GM10266 (cell line): ENCODE results near the gene ARHGDIG.

Experiments used
- DNase-seq: peaks from one replicate; pipeline ENCODE4 v3.0.0; 2012; ENCODE audit errors: extremely low spot score
- TF ChIP-seq, protein P1 (sequence below): IDR thresholded peaks from 2 replicates; pipeline ENCODE4 v1.5.1; 2012; ENCODE audit warnings: mild to moderate bottlenecking, low read depth; ENCODE audit not compliant: control insufficient read depth, insufficient read depth; ENCODE audit errors: missing control alignments

ARHGDIG gene

DNA sequence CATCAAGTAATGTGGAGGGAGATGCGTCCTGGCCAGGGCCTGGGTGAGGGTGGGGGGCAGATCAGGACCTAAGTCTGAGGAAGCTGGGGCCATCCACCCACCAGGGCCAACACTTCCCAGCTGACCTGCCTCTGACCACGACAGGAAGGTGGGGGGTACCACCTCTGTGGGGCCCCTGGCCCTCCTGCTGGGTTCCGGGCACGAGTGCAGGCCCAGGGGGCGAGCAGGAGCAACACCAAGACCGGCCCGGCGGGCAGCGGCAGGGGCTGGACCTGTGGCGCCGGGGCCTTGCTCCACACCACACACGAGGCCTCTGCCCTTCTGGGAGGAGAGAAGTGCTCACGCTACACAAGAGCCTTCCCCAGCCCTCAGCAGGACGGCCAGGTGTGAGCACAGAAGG, 15.9 kb downstream of the ARHGDIG start:
- TF ChIP-seq, protein P1, sequence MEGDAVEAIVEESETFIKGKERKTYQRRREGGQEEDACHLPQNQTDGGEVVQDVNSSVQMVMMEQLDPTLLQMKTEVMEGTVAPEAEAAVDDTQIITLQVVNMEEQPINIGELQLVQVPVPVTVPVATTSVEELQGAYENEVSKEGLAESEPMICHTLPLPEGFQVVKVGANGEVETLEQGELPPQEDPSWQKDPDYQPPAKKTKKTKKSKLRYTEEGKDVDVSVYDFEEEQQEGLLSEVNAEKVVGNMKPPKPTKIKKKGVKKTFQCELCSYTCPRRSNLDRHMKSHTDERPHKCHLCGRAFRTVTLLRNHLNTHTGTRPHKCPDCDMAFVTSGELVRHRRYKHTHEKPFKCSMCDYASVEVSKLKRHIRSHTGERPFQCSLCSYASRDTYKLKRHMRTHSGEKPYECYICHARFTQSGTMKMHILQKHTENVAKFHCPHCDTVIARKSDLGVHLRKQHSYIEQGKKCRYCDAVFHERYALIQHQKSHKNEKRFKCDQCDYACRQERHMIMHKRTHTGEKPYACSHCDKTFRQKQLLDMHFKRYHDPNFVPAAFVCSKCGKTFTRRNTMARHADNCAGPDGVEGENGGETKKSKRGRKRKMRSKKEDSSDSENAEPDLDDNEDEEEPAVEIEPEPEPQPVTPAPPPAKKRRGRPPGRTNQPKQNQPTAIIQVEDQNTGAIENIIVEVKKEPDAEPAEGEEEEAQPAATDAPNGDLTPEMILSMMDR = no peak
- DNase-seq = no peak

DNA sequence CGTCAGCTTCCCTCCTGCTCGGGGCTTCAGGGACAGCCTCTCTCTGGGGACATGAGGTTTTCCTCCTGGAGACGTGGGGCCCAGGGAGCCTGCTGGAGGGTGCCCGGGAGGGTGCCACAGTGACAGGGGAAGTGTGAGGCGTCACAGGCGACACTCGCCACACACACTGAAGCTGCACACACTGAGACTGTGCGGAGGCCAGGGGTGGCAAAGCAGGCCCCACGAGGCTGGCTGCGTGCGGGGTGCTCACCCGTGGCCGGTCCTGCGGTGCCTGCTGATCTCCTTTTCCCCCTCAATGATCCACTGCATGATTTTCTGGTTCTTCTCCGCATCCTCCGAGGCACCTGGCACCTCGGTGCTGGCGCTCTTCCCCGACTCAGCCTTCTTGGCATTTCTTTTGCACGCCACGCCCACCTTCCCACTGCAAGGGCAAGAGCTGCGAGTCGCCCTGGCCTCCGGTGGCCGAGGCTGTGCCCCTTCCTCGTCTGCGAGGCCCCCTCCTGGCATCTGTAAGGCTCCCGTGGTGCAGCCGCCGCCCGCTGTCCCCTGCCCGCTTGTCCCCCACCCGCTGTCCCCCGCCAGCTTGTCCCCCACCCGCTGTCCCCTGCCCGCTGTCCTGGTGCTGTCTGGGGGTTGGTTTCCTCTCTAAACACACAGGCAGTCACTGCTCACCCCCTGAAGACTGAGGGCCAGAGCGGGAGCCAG, 16.6 kb downstream of the ARHGDIG start:
- DNase-seq = no peak
- TF ChIP-seq, protein P1 = no peak

DNA sequence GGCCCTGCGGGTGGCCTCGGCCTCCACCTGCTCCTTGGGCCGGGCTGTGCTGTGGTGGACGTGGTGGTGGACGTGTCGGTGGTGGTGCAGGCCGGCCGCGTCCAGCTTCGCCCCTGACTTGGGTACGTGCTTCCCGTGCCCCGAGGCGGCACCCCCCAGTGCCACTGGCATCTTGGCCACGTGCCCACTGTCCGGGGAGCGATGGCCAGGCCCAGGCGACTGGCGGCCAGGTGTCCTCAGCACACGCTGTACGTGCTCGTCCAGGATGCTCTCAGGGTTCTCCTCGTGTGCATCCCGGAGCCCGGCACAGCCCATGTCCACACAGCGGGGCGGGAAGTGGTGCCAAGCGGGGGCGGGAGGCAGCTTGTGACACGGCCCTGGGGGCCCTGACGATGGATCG, 17.4 kb downstream of the ARHGDIG start:
- TF ChIP-seq, protein P1 = no peak
- DNase-seq = no peak

DNA sequence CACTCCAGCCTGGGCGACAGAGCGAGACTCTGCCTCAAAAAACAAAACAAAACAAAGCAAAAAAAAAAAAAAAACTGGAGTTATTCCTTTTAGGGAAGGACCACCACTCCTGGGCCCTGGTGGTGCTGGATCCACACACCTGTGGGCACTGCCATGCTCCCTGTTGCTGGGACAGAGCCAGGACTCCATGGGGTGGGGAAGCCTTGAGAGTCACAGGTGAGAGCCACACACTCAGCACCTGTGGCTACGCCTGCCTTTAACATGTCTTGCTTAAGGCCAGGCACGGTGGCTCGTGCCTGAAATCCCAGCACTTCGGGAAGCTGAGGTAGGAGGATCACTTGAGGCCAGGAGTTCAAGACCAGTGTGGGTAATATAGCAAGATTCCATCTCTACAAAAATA, 20.8 kb downstream of the ARHGDIG start:
- DNase-seq = no peak
- TF ChIP-seq, protein P1 = no peak

DNA sequence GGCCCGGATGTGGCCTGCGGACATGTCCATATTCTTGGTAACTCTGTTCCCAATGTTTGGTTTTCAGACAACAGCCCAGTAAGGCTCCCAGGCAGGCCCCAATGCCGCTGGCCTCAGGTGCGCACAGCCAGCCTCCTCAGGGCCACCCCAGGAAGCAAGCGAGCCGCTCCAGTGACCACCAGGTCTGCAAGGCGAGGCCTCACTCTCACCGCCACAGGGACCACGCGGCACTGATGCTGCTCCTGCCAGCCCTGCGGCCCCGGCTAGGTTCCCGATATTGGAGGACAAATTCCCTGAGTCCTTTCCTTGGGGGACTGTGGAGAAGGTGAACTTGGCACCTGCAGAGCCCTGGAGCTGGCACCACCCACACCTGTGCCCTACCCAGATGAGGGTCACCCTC, 21.6 kb downstream of the ARHGDIG start:
- no peak for DNase-seq
- TF ChIP-seq, protein P1 = no peak

DNA sequence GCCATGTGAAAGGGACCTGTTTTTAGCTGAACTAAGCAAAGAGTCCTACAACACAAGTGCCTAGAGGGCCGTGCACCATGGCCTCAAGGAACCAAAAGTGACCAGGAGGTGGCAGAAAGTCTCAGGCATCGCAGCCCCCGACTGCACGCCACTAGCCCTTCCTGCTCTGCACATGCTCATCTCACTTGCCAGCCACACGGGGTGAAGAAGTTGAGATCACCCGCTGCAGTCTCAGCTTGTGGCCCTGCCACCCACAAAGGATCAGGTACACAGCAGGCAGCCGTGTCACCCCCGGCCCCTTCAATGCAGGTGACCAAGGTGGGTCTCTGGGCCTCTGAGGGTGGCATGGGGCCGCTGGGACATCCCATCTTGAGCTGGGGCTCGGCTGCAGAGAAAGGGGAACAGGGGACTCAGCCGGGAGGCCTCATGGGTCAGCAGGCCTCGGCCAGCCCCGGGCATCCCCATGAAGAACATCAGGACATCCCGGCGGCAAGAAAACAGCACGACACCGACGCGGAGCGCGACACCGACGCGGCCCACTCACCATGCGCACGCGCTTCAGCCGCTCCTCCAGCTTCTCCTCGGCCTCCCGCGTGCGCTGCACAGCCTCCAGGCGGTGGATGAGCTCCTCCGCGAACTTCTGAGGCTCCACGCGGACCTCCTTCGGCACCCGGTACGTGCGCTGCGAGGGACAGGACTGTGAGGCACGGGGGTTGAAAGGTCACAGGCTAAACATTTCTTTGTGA, 23.5 kb downstream of the ARHGDIG start:
- TF ChIP-seq, protein P1 = peak; percentile 8

More for the DNA sequence above, 23.5 kb downstream of the ARHGDIG start:
- DNase-seq = no peak
